B cell (primary cell): ENCODE data around the gene SERTM1.

ENCODE experiments used
- CTCF ChIP-seq: fragments of 200-600 bp; IDR thresholded peaks from one replicate; pipeline ENCODE4 v1.8.0; 2022; ENCODE audit warnings: antibody characterized with exemption, mild to moderate bottlenecking
- EZH2 ChIP-seq: IDR thresholded peaks from 2 replicates; pipeline ENCODE4 v1.6.1; 2012; ENCODE audit warnings: borderline replicate concordance, low read depth, mild to moderate bottlenecking, moderate library complexity, low read length; ENCODE audit not compliant: insufficient read depth, poor library complexity, severe bottlenecking

- no peak for TF ChIP-seq CTCF
- TF ChIP-seq EZH2 = no peak
Observed at GRCh38 chr13:36666477-36667229, 7.2 kb upstream of the SERTM1 start.
